Adrenal gland (tissue), 12 donors: Measurements from ENCODE around the gene LSAMP. TPM values are rescaled to one million over a fixed set of nuclear protein-coding genes. Genes with fewer than 3 reads are reported as not detected.

Source experiments
- DNase-seq, 7 donors: peaks; one replicate each; pipeline ENCODE4 v3.0.0-alpha.2; 2019 to 2020
- H3K27ac ChIP-seq, 5 donors: fragments of 200-600 bp; sonication (generic) in 4 of 5; 1 replicate in 3 of 5; 2 replicates in 2 of 5; pipeline versions ENCODE4 v1.5.1 to v1.8.0; 2016 to 2020; ENCODE audit warnings: mild to moderate bottlenecking in 1 of 5
- H3K27me3 ChIP-seq: fragments of 200-600 bp; 2 replicates; pipeline ENCODE4 v1.8.0; 2021
- H3K36me3 ChIP-seq, 2 donors: fragments of 200-600 bp; replicated peaks in 1 of 2; 1 replicate in 1 of 2; 2 replicates in 1 of 2; pipeline versions ENCODE4 v1.5.1 to v1.8.0; 2018 to 2022
- H3K4me1 ChIP-seq, 2 donors: fragments of 200-600 bp; replicated peaks in 1 of 2; 1 replicate in 1 of 2; 2 replicates in 1 of 2; pipeline versions ENCODE4 v1.5.1 to v1.8.0; 2018 to 2021
- H3K4me3 ChIP-seq, 4 donors: fragments of 200-600 bp; sonication (generic) in 3 of 4; one replicate each; pipeline ENCODE4 v1.5.1; 2016 to 2018
- H3K9me3 ChIP-seq, 3 donors: fragments of 200-600 bp; sonication (generic) in 1 of 3; replicated peaks in 1 of 3; 1 replicate in 2 of 3; 2 replicates in 1 of 3; pipeline versions ENCODE4 v1.5.1 to v1.8.0; 2016 to 2021
- POLR2A ChIP-seq, 2 donors: fragments of 450-650 bp; IDR thresholded peaks; one replicate each; pipeline ENCODE4 v1.6.1; 2017; ENCODE audit warnings: antibody characterized with exemption in 2 of 2, mild to moderate bottlenecking in 2 of 2, moderate library complexity in 1 of 2
- WGBS, 4 donors: extraction: QIAGEN DNeasy Blood & Tissue Kit in 2 of 4; methylation state at CpG; one replicate each; pipeline versions ENCODE4 v1.1.5 to v1.1.7; 2013 to 2017; 5-methylcytosine and 5-hydroxymethylcytosine counted together
- intact Hi-C, 2 donors: fragments of 100-400 bp; cut with DNase I; formaldehyde crosslinking; loops; one replicate each; pipeline versions ENCODE4 v1.14.1 to v1.15.0; 2022 to 2023
- polyA plus RNA-seq, 3 donors: library from polyadenylated mRNA; stranded (reverse); fragments of 200-250 nt in 2 of 3; fragments of 350-450 nt in 1 of 3; fragmentation: Illumina TruSeq in 1 of 3; extraction: RNeasy Lipid Tissue Mini Kit (QIAGEN cat#74804) in 1 of 3; gene quantifications; one replicate each; pipeline ENCODE4 v1.2.3, GENCODE V29; 2013 to 2014
- total RNA-seq, 9 donors: library from RNA; depleted of rRNA in 4 of 9; stranded (reverse); fragments of >200 nt in 4 of 9; fragments of 120-200 nt in 1 of 9; fragmentation: NEBNext Ultra II Directional in 1 of 9; extraction: Animal tissue kit (Norgen Biotek cat#: 25700) in 1 of 9; gene quantifications; one replicate each; pipeline versions ENCODE4 v1.1.0 to v1.2.4, GENCODE V29; 2013 to 2023
- TF ChIP-seq, protein P1 (sequence below), 6 experiments: fragments of 450-650 bp in 4 of 6; fragments of 200-600 bp in 2 of 6; sonication (generic) in 1 of 6; IDR thresholded peaks; 1 replicate in 5 of 6; 2 replicates in 1 of 6; pipeline versions ENCODE4 v1.5.1 to v1.8.0; 2016 to 2021; ENCODE audit warnings: antibody characterized with exemption in 6 of 6, mild to moderate bottlenecking in 2 of 6, moderate library complexity in 1 of 6
- donor health status: healthy with polysubstance abuse.
- donor health status: Bipolar disorder and iron deficiency.
- donor health status: DM: yes; HTN: yes; CAD: no.
- donor health status: DM: no; HTN: no; CAD: no.
- donor health status: DM: no; HTN: no; CAD: no.
- donor health status: DM: yes; HTN: yes; CAD: no.

LSAMP gene
- total and polyA plus RNA-seq, 12 donors = 5.8 to 53.5 (median 24.3) TPM

- TF ChIP-seq, protein P1, sequence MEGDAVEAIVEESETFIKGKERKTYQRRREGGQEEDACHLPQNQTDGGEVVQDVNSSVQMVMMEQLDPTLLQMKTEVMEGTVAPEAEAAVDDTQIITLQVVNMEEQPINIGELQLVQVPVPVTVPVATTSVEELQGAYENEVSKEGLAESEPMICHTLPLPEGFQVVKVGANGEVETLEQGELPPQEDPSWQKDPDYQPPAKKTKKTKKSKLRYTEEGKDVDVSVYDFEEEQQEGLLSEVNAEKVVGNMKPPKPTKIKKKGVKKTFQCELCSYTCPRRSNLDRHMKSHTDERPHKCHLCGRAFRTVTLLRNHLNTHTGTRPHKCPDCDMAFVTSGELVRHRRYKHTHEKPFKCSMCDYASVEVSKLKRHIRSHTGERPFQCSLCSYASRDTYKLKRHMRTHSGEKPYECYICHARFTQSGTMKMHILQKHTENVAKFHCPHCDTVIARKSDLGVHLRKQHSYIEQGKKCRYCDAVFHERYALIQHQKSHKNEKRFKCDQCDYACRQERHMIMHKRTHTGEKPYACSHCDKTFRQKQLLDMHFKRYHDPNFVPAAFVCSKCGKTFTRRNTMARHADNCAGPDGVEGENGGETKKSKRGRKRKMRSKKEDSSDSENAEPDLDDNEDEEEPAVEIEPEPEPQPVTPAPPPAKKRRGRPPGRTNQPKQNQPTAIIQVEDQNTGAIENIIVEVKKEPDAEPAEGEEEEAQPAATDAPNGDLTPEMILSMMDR (IDR thresholded peaks at IDR 0.05) = no peak
- no peak for TF ChIP-seq POLR2A (IDR thresholded peaks at IDR 0.05)
- no peak overlapping the region for H3K27ac ChIP-seq
- no peaks in the 10 kb centered on the region for H3K9me3 ChIP-seq
- intact Hi-C loops = no loop called here
- H3K4me3 ChIP-seq = no peak overlapping the region
- H3K4me1 ChIP-seq = no peaks in the 10 kb centered on the region
- H3K27me3 ChIP-seq = no peaks in the 10 kb centered on the region
- H3K36me3 ChIP-seq = no peaks in the 10 kb centered on the region
- DNase-seq = no peak
- WGBS, 4 donors = 73 to 86% (median 83%) methylated on average over 2 of the region's 2 CpGs
Observed at GRCh38 chr3:115885621-115886020, 559.7 kb downstream of the LSAMP start.

GRCh38 chr3:115877615-115877899, 567.7 kb downstream of the LSAMP start:
- Histone ChIP-seq H3K4me3 (peak overlapping the region in 1 of 4 donors; percentile 46), H3K27ac (no peak overlapping the region), H3K27me3 (no peaks in the 10 kb centered on the region), H3K36me3 (no peaks in the 10 kb centered on the region), H3K4me1 (peaks cover 0 to 16% of the 10 kb centered on the region in 2 donors), H3K9me3 (no peaks in the 10 kb centered on the region)
- peak in 1 of 7 donors; percentile 14 for DNase-seq
- WGBS, 4 donors = 0 to 6% (median 3%) methylated on average over 1 of the region's 1 CpG
- intact Hi-C loops = no loop called here
- TF ChIP-seq, protein P1 (IDR thresholded peaks at IDR 0.05) = no peak
- no peak for TF ChIP-seq POLR2A (IDR thresholded peaks at IDR 0.05)

GRCh38 chr3:115876876-115877614, 568.2 kb downstream of the LSAMP start:
- no peak for DNase-seq
- Histone ChIP-seq H3K27ac (no peak overlapping the region), H3K27me3 (no peaks in the 10 kb centered on the region), H3K4me1 (peaks cover 0 to 16% of the 10 kb centered on the region in 2 donors), H3K9me3 (no peaks in the 10 kb centered on the region), H3K4me3 (peak overlapping the region in 1 of 4 donors; percentile 46), H3K36me3 (no peaks in the 10 kb centered on the region)
- TF ChIP-seq POLR2A (IDR thresholded peaks at IDR 0.05) = no peak
- TF ChIP-seq, protein P1 (IDR thresholded peaks at IDR 0.05) = no peak
- WGBS, 4 donors = 4 to 6% (median 5%) methylated on average over 8 of the region's 8 CpGs
- intact Hi-C loops = no loop called here

DNA sequence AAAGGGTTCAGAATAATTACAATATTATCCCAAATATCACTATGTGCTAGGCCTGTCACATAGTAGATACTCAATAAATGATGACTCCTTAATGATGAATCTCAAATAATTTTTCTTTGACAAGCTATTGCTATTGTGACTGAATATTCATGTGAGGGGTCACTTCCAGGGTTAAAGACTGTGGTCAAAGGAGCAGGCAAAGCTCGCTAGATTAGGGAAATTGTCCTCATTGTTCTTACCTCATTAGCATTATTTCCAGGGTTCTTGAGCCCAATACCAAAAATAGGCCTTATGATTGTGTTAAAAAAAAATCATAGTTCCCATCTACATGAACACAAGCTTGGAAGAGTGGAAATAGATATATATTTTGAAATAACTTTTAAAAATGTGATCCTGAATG, 569.8 kb downstream of the LSAMP start:
- no peak for TF ChIP-seq POLR2A (IDR thresholded peaks at IDR 0.05)
- TF ChIP-seq, protein P1 (IDR thresholded peaks at IDR 0.05) = no peak
- H3K27ac ChIP-seq = no peak overlapping the region
- H3K4me3 ChIP-seq = no peak overlapping the region
- no peaks in the 10 kb centered on the region for H3K27me3 ChIP-seq
- intact Hi-C loops = no loop called here
- 86 to 93% (median 88%) methylated on average over 1 of the region's 1 CpG for WGBS, 4 donors
- no peak for DNase-seq
- H3K4me1 ChIP-seq = peaks cover 0 to 16% of the 10 kb centered on the region in 2 donors
- no peaks in the 10 kb centered on the region for H3K36me3 ChIP-seq
- no peaks in the 10 kb centered on the region for H3K9me3 ChIP-seq
